K562 (cell line): ENCODE measurements around the gene IQCK. TPM values are rescaled to one million over a fixed set of nuclear protein-coding genes. Genes with fewer than 3 reads are reported as not detected.

Source experiments
- CBFA2T3 ChIP-seq: fragments of 450-650 bp; IDR thresholded peaks from 2 replicates; pipeline ENCODE4 v1.6.1; 2017
- IFI16 ChIP-seq: fragments of 250-450 bp; sonication (Bioruptor Pico); IDR thresholded peaks from 2 replicates; pipeline ENCODE4 v2.1.2; 2022; ENCODE audit warnings: mild to moderate bottlenecking, inconsistent platforms
- MYC ChIP-seq, 2 experiments: fragments of 250-450 bp in 1 of 2; sonication (Bioruptor Pico) in 1 of 2; IDR thresholded peaks; 2 replicates each; pipeline versions ENCODE4 v1.5.1 to v1.6.1; 2012 to 2021; ENCODE audit warnings: low read depth in 2 of 2, borderline replicate concordance in 1 of 2, improper control_type of control experiment in 1 of 2, low read length in 1 of 2, mild to moderate bottlenecking in 1 of 2, moderate library complexity in 1 of 2
- NRF1 ChIP-seq, 2 experiments: fragments of 450-650 bp; IDR thresholded peaks in 1 of 2; conservative IDR thresholded peaks in 1 of 2; 2 replicates each; pipeline ENCODE4 v1.6.1; 2014; ENCODE audit warnings: mild to moderate bottlenecking in 2 of 2
- RCOR1 ChIP-seq, 2 experiments: IDR thresholded peaks; 2 replicates each; pipeline ENCODE4 v1.6.1; 2012; ENCODE audit warnings: low read depth in 2 of 2, low read length in 2 of 2, borderline replicate concordance in 1 of 2, improper control_type of control experiment in 1 of 2
- SPI1 ChIP-seq: IDR thresholded peaks from 2 replicates; pipeline ENCODE4 v1.6.1; 2011; ENCODE audit warnings: low read depth, low read length, control low read depth, borderline replicate concordance
- U2AF2 ChIP-seq: fragments of 200-400 bp; formaldehyde crosslinking; optimal IDR thresholded peaks from 2 replicates; pipeline ENCODE3; 2017; ENCODE audit warnings: low read depth, mild to moderate bottlenecking, low read length
- ZFPM2 ChIP-seq: fragments of 250-450 bp; sonication (Bioruptor Pico); IDR thresholded peaks from 2 replicates; pipeline ENCODE4 v1.5.1; 2022; ENCODE audit warnings: mild to moderate bottlenecking
- ZKSCAN1 ChIP-seq: fragments of 150-350 bp; IDR thresholded peaks from 2 replicates; pipeline ENCODE4 v1.6.1; 2016; ENCODE audit warnings: low read depth, low read length
- ZNF311 ChIP-seq: fragments of 250-450 bp; sonication (Bioruptor Pico); IDR thresholded peaks from 2 replicates; pipeline ENCODE4 v1.4.0; 2020; ENCODE audit warnings: mild to moderate bottlenecking, moderate library complexity
- ZNF764 ChIP-seq: fragments of 250-450 bp; sonication (Bioruptor Pico); IDR thresholded peaks from 2 replicates; pipeline ENCODE4 v1.4.0; 2020; ENCODE audit warnings: low read depth, mild to moderate bottlenecking, moderate library complexity
- polyA plus RNA-seq, 8 experiments: library from polyadenylated mRNA; depleted of rRNA in 4 of 8; stranded (reverse) in 5 of 8; unstranded in 3 of 8; fragments of >200 nt; fragmentation: Nextera tagmentation in 2 of 8; fragmentation: Illumina TruSeq in 1 of 8; extraction: Ambion mirVana in 2 of 8; extraction: Trizol in 1 of 8; gene quantifications; 2 replicates each; pipeline versions ENCODE4 v1.2.1 to v1.2.3, GENCODE V29; 2011 to 2014; ENCODE audit warnings: inconsistent platforms in 1 of 8, missing spikeins in 1 of 8
- total RNA-seq, 7 experiments: library from RNA; depleted of rRNA in 6 of 7; stranded (reverse); fragments of >200 nt in 6 of 7; fragmentation: Illumina TruSeq in 2 of 7; extraction: Trizol in 2 of 7; gene quantifications; 2 replicates each; pipeline versions ENCODE4 v1.2.1 to v1.2.3, GENCODE V29; 2011 to 2021; ENCODE audit warnings: low replicate concordance in 1 of 7
- TF ChIP-seq, protein P1 (sequence below): fragments of 250-450 bp; sonication (Bioruptor Pico); IDR thresholded peaks from 2 replicates; pipeline ENCODE4 v1.4.0; 2020; ENCODE audit warnings: mild to moderate bottlenecking, moderate library complexity
- TF ChIP-seq, protein P2 (sequence below): fragments of 200-800 bp; sonication (Bioruptor generic); IDR thresholded peaks from 2 replicates; pipeline ENCODE4 v1.6.1; 2017; ENCODE audit warnings: missing genetic modification characterization, missing compliant biosample characterization
- TF ChIP-seq, protein P3 (sequence below): IDR thresholded peaks from 2 replicates; pipeline ENCODE4 v1.6.1; 2011; ENCODE audit not compliant: insufficient read length; ENCODE audit errors: extremely low read depth
- TF ChIP-seq, protein P4 (sequence below): sonication (generic); formaldehyde crosslinking; IDR thresholded peaks from 2 replicates; pipeline ENCODE4 v1.8.1; 2023; ENCODE audit warnings: mild to moderate bottlenecking, missing genetic modification reagents, moderate library complexity
- TF ChIP-seq, protein P5 (sequence below): sonication (generic); formaldehyde crosslinking; IDR thresholded peaks from 2 replicates; pipeline ENCODE4 v1.5.0; 2020; ENCODE audit warnings: missing genetic modification reagents
- TF ChIP-seq, protein P6 (sequence below): fragments of 250-450 bp; sonication (Bioruptor Pico); IDR thresholded peaks from 2 replicates; pipeline ENCODE4 v1.5.0; 2021; ENCODE audit warnings: mild to moderate bottlenecking, borderline replicate concordance

The IQCK gene
- total and polyA plus RNA-seq, 9 of the 15 experiments (the other 6 are each of a cell fraction or from before 2014, with no cell fraction given) = 5.2 to 12.2 (median 7.3) TPM

DNA sequence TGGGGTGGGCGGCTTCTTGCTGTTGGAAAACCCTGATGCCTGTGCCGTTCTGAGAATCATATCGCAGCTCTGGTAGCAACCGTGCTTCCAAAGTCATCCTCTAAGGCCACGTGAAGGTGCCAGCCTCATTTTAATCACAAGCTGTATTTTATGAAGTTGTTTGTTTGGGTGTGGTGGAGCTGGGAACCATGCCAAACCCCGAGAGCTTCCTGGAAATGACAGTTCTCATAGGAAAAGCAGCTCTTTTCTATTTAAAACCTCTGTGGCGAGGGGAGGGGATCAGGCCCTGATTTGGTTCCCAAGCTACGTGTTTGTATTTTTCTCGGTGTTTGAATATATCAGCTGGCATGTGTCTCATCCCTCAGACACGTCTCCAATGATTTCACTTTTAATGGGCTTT lies 21.7 kb upstream of the IQCK start (continued):
- peak in 1 of 2 experiments; percentile 80; a peak in 2 of 4 replicates for TF ChIP-seq RCOR1 (IDR thresholded peaks at IDR 0.05; ENCODE audit: borderline replicate concordance in 1 of 2, low read depth in 2 of 2, low read length in 2 of 2)
- 0 out of 2 replicates have a peak, but pooled peaks have one; percentile 37 for TF ChIP-seq MYC (IDR thresholded peaks at IDR 0.05; ENCODE audit: low read depth, low read length)
- no peak for TF ChIP-seq MYC (CRISPR knock-in tag; IDR thresholded peaks at IDR 0.05; ENCODE audit: borderline replicate concordance, low read depth)
- no peak for TF ChIP-seq ZNF311 (CRISPR knock-in tag)
- TF ChIP-seq SPI1 = no peak
- no peak for TF ChIP-seq ZKSCAN1
- TF ChIP-seq, protein P1, sequence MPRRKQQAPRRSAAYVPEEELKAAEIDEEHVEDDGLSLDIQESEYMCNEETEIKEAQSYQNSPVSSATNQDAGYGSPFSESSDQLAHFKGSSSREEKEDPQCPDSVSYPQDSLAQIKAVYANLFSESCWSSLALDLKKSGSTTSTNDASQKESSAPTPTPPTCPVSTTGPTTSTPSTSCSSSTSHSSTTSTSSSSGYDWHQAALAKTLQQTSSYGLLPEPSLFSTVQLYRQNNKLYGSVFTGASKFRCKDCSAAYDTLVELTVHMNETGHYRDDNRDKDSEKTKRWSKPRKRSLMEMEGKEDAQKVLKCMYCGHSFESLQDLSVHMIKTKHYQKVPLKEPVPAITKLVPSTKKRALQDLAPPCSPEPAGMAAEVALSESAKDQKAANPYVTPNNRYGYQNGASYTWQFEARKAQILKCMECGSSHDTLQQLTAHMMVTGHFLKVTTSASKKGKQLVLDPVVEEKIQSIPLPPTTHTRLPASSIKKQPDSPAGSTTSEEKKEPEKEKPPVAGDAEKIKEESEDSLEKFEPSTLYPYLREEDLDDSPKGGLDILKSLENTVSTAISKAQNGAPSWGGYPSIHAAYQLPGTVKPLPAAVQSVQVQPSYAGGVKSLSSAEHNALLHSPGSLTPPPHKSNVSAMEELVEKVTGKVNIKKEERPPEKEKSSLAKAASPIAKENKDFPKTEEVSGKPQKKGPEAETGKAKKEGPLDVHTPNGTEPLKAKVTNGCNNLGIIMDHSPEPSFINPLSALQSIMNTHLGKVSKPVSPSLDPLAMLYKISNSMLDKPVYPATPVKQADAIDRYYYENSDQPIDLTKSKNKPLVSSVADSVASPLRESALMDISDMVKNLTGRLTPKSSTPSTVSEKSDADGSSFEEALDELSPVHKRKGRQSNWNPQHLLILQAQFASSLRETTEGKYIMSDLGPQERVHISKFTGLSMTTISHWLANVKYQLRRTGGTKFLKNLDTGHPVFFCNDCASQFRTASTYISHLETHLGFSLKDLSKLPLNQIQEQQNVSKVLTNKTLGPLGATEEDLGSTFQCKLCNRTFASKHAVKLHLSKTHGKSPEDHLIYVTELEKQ = no peak
- TF ChIP-seq, protein P2, sequence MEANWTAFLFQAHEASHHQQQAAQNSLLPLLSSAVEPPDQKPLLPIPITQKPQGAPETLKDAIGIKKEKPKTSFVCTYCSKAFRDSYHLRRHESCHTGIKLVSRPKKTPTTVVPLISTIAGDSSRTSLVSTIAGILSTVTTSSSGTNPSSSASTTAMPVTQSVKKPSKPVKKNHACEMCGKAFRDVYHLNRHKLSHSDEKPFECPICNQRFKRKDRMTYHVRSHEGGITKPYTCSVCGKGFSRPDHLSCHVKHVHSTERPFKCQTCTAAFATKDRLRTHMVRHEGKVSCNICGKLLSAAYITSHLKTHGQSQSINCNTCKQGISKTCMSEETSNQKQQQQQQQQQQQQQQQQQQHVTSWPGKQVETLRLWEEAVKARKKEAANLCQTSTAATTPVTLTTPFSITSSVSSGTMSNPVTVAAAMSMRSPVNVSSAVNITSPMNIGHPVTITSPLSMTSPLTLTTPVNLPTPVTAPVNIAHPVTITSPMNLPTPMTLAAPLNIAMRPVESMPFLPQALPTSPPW (CRISPR knock-in tag) = peak; percentile 26; the same call in 1 of the 2 replicates
- no peak for TF ChIP-seq U2AF2
- no peak for TF ChIP-seq IFI16 (CRISPR knock-in tag)
- no peak for TF ChIP-seq NRF1 (conservative IDR thresholded peaks at IDR 0.05 in 1 of 2, IDR thresholded peaks at IDR 0.05 in 1 of 2)
- TF ChIP-seq ZFPM2 (CRISPR knock-in tag) = no peak
- TF ChIP-seq ZNF764 (CRISPR knock-in tag) = no peak
- TF ChIP-seq, protein P3, sequence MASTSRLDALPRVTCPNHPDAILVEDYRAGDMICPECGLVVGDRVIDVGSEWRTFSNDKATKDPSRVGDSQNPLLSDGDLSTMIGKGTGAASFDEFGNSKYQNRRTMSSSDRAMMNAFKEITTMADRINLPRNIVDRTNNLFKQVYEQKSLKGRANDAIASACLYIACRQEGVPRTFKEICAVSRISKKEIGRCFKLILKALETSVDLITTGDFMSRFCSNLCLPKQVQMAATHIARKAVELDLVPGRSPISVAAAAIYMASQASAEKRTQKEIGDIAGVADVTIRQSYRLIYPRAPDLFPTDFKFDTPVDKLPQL = no peak
- TF ChIP-seq, protein P4, sequence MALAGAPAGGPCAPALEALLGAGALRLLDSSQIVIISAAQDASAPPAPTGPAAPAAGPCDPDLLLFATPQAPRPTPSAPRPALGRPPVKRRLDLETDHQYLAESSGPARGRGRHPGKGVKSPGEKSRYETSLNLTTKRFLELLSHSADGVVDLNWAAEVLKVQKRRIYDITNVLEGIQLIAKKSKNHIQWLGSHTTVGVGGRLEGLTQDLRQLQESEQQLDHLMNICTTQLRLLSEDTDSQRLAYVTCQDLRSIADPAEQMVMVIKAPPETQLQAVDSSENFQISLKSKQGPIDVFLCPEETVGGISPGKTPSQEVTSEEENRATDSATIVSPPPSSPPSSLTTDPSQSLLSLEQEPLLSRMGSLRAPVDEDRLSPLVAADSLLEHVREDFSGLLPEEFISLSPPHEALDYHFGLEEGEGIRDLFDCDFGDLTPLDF (CRISPR knock-in tag) = no peak
- TF ChIP-seq, protein P5, sequence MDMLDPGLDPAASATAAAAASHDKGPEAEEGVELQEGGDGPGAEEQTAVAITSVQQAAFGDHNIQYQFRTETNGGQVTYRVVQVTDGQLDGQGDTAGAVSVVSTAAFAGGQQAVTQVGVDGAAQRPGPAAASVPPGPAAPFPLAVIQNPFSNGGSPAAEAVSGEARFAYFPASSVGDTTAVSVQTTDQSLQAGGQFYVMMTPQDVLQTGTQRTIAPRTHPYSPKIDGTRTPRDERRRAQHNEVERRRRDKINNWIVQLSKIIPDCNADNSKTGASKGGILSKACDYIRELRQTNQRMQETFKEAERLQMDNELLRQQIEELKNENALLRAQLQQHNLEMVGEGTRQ = peak; percentile 11; the same call in 1 of the 2 replicates
- TF ChIP-seq, protein P6, sequence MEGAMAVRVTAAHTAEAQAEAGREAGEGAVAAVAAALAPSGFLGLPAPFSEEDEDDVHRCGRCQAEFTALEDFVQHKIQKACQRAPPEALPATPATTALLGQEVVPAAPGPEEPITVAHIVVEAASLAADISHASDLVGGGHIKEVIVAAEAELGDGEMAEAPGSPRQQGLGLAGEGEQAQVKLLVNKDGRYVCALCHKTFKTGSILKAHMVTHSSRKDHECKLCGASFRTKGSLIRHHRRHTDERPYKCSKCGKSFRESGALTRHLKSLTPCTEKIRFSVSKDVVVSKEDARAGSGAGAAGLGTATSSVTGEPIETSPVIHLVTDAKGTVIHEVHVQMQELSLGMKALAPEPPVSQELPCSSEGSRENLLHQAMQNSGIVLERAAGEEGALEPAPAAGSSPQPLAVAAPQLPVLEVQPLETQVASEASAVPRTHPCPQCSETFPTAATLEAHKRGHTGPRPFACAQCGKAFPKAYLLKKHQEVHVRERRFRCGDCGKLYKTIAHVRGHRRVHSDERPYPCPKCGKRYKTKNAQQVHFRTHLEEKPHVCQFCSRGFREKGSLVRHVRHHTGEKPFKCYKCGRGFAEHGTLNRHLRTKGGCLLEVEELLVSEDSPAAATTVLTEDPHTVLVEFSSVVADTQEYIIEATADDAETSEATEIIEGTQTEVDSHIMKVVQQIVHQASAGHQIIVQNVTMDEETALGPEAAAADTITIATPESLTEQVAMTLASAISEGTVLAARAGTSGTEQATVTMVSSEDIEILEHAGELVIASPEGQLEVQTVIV (CRISPR knock-in tag) = no peak
- TF ChIP-seq CBFA2T3 = no peak
